ENCODE results near the gene MCF2. TPM values are rescaled to one million over a fixed set of nuclear protein-coding genes. Genes with fewer than 3 reads are reported as not detected.

Gene MCF2
- total RNA-seq, result under 1 TPM in 2 of 3 donors, not detected in 1; 0.06 to 0.14 TPM
- long read RNA-seq, donor 1, result 0 reads
- long read RNA-seq, donor 2, result 0 reads

DNA sequence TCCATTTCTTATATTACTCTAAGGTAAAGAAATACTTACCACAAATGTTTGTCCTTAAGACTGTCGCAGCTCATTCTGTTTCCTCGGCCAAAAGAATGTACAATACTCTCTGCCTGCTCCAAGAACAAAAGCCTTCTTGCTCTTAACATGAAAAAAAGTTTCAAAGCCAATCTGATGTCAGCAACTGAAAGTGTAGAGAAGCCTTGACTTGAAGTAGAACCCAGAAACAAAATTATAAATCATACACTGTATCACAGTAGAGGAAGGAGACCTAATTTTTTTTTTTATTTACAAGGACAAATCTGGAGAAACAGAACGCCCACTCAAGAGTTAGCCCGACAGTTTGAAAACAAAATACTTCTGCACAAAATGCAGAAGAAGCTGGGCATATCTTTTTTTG lies at the start of gene MCF2:
MCF2 (minus strand) TSS at position 101 of the 400 bp plus-strand sequence. CDS start 56,423 bp downstream, outside the sequence.
- intact Hi-C loops (cut with DNase I, micrococcal nuclease), result no loop called here
- no peaks in the 10 kb centered on the region for H3K36me3 ChIP-seq (ENCODE audit: low read depth)
- no peak for ATAC-seq
- TF ChIP-seq, protein P1, sequence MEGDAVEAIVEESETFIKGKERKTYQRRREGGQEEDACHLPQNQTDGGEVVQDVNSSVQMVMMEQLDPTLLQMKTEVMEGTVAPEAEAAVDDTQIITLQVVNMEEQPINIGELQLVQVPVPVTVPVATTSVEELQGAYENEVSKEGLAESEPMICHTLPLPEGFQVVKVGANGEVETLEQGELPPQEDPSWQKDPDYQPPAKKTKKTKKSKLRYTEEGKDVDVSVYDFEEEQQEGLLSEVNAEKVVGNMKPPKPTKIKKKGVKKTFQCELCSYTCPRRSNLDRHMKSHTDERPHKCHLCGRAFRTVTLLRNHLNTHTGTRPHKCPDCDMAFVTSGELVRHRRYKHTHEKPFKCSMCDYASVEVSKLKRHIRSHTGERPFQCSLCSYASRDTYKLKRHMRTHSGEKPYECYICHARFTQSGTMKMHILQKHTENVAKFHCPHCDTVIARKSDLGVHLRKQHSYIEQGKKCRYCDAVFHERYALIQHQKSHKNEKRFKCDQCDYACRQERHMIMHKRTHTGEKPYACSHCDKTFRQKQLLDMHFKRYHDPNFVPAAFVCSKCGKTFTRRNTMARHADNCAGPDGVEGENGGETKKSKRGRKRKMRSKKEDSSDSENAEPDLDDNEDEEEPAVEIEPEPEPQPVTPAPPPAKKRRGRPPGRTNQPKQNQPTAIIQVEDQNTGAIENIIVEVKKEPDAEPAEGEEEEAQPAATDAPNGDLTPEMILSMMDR (IDR thresholded peaks at IDR 0.05), result no peak
- no peaks in the 10 kb centered on the region for H3K4me1 ChIP-seq (ENCODE audit: low read depth)
- H3K9me3 ChIP-seq, result no peaks in the 10 kb centered on the region
- no peak within 1 kb of the TSS for H3K4me3 ChIP-seq
- no peak for DNase-seq

DNA sequence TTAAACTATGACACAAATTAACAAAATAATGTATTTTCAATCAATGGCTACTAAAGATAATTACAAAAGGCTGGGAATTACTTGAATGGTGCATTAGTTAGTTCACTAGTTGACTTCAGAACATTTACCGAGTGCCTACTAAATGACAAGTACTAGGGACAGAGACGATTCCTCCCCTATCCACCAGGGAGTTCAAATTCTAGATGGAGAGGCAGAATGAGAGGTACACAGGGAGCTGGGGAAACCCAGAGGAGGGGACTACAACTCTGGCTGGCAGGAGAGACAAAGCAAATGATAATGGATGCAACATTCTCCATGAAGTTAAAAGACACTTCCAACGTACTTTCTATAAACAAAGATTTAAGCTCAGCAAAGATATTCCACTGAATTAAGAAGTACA lies 43.1 kb upstream of the MCF2 start:
- DNase-seq (no peak), ATAC-seq (no peak)
- Histone ChIP-seq H3K4me3 (no peak overlapping the region), H3K4me1 (ENCODE audit: low read depth) (no peaks in the 10 kb centered on the region), H3K36me3 (ENCODE audit: low read depth) (no peaks in the 10 kb centered on the region), H3K9me3 (peaks cover 7% of the 10 kb centered on the region)
- TF ChIP-seq, protein P1 (IDR thresholded peaks at IDR 0.05), result no peak
- intact Hi-C loops (cut with DNase I, micrococcal nuclease), result no loop called here

- Histone ChIP-seq H3K36me3 (ENCODE audit: low read depth) (no peaks in the 10 kb centered on the region), H3K4me3 (no peak overlapping the region), H3K4me1 (ENCODE audit: low read depth) (no peaks in the 10 kb centered on the region), H3K9me3 (peaks cover 7% of the 10 kb centered on the region)
- DNase-seq (no peak), ATAC-seq (no peak)
- intact Hi-C loops (cut with DNase I, micrococcal nuclease), result no loop called here
- TF ChIP-seq, protein P1 (IDR thresholded peaks at IDR 0.05), result no peak
These were observed 42.4 kb upstream of the MCF2 start for GRCh38 chrX:139750390-139750789.

GRCh38 chrX:139739138-139739537 lies 31.2 kb upstream of the MCF2 start:
- H3K4me1 ChIP-seq (ENCODE audit: low read depth), result no peaks in the 10 kb centered on the region
- no peaks in the 10 kb centered on the region for H3K9me3 ChIP-seq
- DNase-seq (no peak), ATAC-seq (no peak)
- no peaks in the 10 kb centered on the region for H3K36me3 ChIP-seq (ENCODE audit: low read depth)
- intact Hi-C loops (cut with DNase I, micrococcal nuclease), result no loop called here
- TF ChIP-seq, protein P1 (IDR thresholded peaks at IDR 0.05), result no peak
- no peak overlapping the region for H3K4me3 ChIP-seq

GRCh38 chrX:139738581-139738980 lies 30.6 kb upstream of the MCF2 start:
- Histone ChIP-seq H3K4me1 (ENCODE audit: low read depth) (no peaks in the 10 kb centered on the region), H3K9me3 (no peaks in the 10 kb centered on the region), H3K36me3 (ENCODE audit: low read depth) (no peaks in the 10 kb centered on the region), H3K4me3 (no peak overlapping the region)
- ATAC-seq, result no peak
- intact Hi-C loops (cut with DNase I, micrococcal nuclease), result no loop called here
- DNase-seq, result no peak
- TF ChIP-seq, protein P1 (IDR thresholded peaks at IDR 0.05), result no peak

GRCh38 chrX:139736151-139736550 lies 28.2 kb upstream of the MCF2 start:
- ATAC-seq, result no peak

More at GRCh38 chrX:139736151-139736550, 28.2 kb upstream of the MCF2 start:
- DNase-seq, result no peak
- TF ChIP-seq, protein P1 (IDR thresholded peaks at IDR 0.05), result no peak
- H3K4me1 ChIP-seq (ENCODE audit: low read depth), result no peaks in the 10 kb centered on the region
- no peaks in the 10 kb centered on the region for H3K9me3 ChIP-seq
- no peaks in the 10 kb centered on the region for H3K36me3 ChIP-seq (ENCODE audit: low read depth)
- H3K4me3 ChIP-seq, result no peak overlapping the region
- intact Hi-C loops (cut with DNase I, micrococcal nuclease), result no loop called here
